ENCODE measurements around the gene PARD3B.

DNA sequence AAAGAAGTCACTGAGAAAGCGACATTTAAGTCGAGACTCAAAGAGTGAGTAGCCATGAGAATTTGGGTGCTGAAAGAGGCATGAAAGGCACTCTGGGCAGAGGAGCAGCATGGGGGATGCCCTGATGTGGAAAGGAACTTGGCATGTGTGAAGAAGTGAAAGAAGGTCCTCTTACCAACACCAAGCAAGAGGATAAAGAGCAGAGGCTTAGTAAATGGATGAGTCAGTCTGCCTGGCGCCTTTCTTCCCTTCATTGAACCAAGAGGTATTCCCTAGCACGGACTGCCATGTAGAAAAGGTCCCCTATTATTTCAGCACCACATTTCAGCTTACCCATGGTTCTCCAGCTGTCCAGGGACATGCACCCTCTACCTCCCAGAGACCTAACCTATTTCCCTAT, 915.9 kb downstream of the PARD3B start:
- TF ChIP-seq JUND (IDR thresholded peaks at IDR 0.05; ENCODE audit: low read length) = no peak
- TF ChIP-seq, protein P1, sequence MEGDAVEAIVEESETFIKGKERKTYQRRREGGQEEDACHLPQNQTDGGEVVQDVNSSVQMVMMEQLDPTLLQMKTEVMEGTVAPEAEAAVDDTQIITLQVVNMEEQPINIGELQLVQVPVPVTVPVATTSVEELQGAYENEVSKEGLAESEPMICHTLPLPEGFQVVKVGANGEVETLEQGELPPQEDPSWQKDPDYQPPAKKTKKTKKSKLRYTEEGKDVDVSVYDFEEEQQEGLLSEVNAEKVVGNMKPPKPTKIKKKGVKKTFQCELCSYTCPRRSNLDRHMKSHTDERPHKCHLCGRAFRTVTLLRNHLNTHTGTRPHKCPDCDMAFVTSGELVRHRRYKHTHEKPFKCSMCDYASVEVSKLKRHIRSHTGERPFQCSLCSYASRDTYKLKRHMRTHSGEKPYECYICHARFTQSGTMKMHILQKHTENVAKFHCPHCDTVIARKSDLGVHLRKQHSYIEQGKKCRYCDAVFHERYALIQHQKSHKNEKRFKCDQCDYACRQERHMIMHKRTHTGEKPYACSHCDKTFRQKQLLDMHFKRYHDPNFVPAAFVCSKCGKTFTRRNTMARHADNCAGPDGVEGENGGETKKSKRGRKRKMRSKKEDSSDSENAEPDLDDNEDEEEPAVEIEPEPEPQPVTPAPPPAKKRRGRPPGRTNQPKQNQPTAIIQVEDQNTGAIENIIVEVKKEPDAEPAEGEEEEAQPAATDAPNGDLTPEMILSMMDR (IDR thresholded peaks at IDR 0.05; ENCODE audit: control extremely low read depth in 1 of 3, insufficient read depth in 1 of 3, low read depth in 1 of 3, low read length in 3 of 3) = no peak
- TF ChIP-seq POLR2A (IDR thresholded peaks at IDR 0.05; ENCODE audit: control extremely low read depth in 1 of 2, low read depth in 2 of 2, low read length in 2 of 2) = no peak
- no peak for TF ChIP-seq EP300 (IDR thresholded peaks at IDR 0.05; ENCODE audit: borderline replicate concordance in 1 of 2, low read depth in 2 of 2, low read length in 2 of 2)
- TF ChIP-seq CHD2 (IDR thresholded peaks at IDR 0.05; ENCODE audit: low read length) = no peak
- no peak for TF ChIP-seq EZH2 (IDR thresholded peaks at IDR 0.05; ENCODE audit: low read depth, low read length, severe bottlenecking)
- no peak for TF ChIP-seq CEBPB (IDR thresholded peaks at IDR 0.05; ENCODE audit: low read depth, low read length)
- TF ChIP-seq MAFK (IDR thresholded peaks at IDR 0.05; ENCODE audit: low read depth, low read length) = no peak
- TF ChIP-seq SP1 (IDR thresholded peaks at IDR 0.05; ENCODE audit: low read depth, low read length) = no peak

Measured in H1 (cell line).